Measurements from ENCODE around the gene CCR2.

Gene CCR2

GRCh38 chr3:46353090-46353489 is 821 bp upstream of the CCR2 start:
- Histone ChIP-seq H3K9me3 (ENCODE audit: control insufficient read depth in 5 of 5, low read length in 5 of 5) (no peaks in the 10 kb centered on the region), H3K36me3 (ENCODE audit: control insufficient read depth in 5 of 5, insufficient read depth in 5 of 5, low read length in 5 of 5) (no peaks in the 10 kb centered on the region), H3K27me3 (ENCODE audit: control insufficient read depth in 5 of 5, insufficient read depth in 4 of 5, low read length in 5 of 5) (peaks cover 0 to 11% (median 6%) of the 10 kb centered on the region in 5 donors), H3K4me3 (ENCODE audit: low read depth in 1 of 5, low read length in 5 of 5) (no peak overlapping the region), H3K27ac (ENCODE audit: low read depth, low read length) (no peak overlapping the region), H3K4me1 (ENCODE audit: control insufficient read depth in 5 of 5, insufficient read depth in 5 of 5, low read length in 5 of 5) (no peaks in the 10 kb centered on the region), H3K9ac (ENCODE audit: low read length in 5 of 5) (no peak overlapping the region)

GRCh38 chr3:46354478-46354877 is 567 bp downstream of the CCR2 start:
- Histone ChIP-seq H3K9ac (ENCODE audit: low read length in 5 of 5) (no peak overlapping the region), H3K27ac (ENCODE audit: low read depth, low read length) (no peak overlapping the region), H3K4me1 (ENCODE audit: control insufficient read depth in 5 of 5, insufficient read depth in 5 of 5, low read length in 5 of 5) (peaks cover 0 to 3% (median 2%) of the 10 kb centered on the region in 5 donors), H3K27me3 (ENCODE audit: control insufficient read depth in 5 of 5, insufficient read depth in 4 of 5, low read length in 5 of 5) (peaks cover 0 to 12% (median 6%) of the 10 kb centered on the region in 5 donors), H3K36me3 (ENCODE audit: control insufficient read depth in 5 of 5, insufficient read depth in 5 of 5, low read length in 5 of 5) (no peaks in the 10 kb centered on the region), H3K9me3 (ENCODE audit: control insufficient read depth in 5 of 5, low read length in 5 of 5) (no peaks in the 10 kb centered on the region), H3K4me3 (ENCODE audit: low read depth in 1 of 5, low read length in 5 of 5) (no peak overlapping the region)

DNA sequence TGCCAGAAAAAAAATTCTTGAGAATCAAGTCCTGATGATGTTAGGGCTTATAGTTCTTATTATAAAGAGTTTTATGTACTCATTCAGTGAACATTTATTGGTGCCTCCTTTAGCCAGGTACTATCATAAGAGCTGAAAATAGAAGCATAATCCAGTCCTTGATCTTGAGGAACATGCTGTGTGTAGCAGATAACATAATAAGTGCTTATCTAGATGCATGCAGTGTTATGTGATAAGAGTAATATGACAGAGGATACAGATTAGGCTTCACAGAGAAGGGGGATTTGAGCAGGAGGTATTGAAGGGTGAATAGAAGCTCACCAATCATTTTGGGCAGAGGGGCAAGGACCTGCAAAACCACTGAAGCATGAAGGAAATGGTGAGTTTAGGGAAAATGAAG is 1.1 kb downstream of the CCR2 start:
- Histone ChIP-seq H3K27ac (ENCODE audit: low read depth, low read length) (no peak overlapping the region), H3K9ac (ENCODE audit: low read length in 5 of 5) (no peak overlapping the region), H3K4me1 (ENCODE audit: control insufficient read depth in 5 of 5, insufficient read depth in 5 of 5, low read length in 5 of 5) (peaks cover 0 to 8% (median 2%) of the 10 kb centered on the region in 5 donors), H3K27me3 (ENCODE audit: control insufficient read depth in 5 of 5, insufficient read depth in 4 of 5, low read length in 5 of 5) (peaks cover 0 to 12% (median 6%) of the 10 kb centered on the region in 5 donors), H3K36me3 (ENCODE audit: control insufficient read depth in 5 of 5, insufficient read depth in 5 of 5, low read length in 5 of 5) (no peaks in the 10 kb centered on the region), H3K9me3 (ENCODE audit: control insufficient read depth in 5 of 5, low read length in 5 of 5) (no peaks in the 10 kb centered on the region), H3K4me3 (ENCODE audit: low read depth in 1 of 5, low read length in 5 of 5) (no peak overlapping the region)

DNA sequence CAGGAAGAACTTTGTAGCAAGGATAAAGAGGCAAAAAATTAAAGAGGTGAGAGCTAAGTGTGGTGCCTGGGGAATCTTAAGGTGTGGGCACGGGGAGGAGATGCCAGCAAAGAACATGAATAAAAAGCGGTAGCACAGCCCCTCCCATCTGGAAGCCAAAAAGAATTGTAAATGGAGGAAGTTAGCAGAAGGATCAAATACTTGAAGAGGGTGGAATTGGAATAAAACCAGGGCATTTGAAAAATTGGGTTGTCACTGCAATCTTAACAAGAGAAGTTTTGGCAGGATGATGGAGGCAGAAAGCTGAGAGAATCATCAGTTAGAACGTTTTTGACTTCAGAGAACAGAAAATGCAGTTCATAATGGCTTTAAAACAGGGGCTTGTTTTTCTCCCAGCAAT is 2.4 kb downstream of the CCR2 start:
- peaks cover 0 to 19% (median 11%) of the 10 kb centered on the region in 5 donors for H3K4me1 ChIP-seq (ENCODE audit: control insufficient read depth in 5 of 5, insufficient read depth in 5 of 5, low read length in 5 of 5)
- H3K27me3 ChIP-seq (ENCODE audit: control insufficient read depth in 5 of 5, insufficient read depth in 4 of 5, low read length in 5 of 5) = peaks cover 0 to 12% (median 4%) of the 10 kb centered on the region in 5 donors

DNA sequence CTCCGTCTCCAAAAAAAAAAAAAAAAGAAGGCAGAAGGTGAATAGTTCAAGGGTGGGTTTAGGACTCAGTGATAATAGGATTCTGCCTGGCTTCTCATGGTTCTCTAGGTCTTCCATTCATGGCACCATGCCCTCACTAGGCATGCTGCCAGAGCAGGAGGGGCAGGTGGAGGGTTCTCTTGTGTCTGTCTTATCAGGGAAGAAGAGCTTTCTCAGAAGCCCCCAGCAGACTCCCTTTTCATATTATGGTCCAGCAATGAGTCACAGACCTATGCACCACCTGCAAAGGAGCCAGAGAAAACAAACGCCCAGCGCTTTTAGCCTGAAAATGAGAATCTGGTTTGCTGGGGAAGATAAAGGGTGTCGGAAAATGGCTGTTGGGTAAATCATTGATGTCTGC is 3.0 kb downstream of the CCR2 start:
- no peak overlapping the region for H3K4me3 ChIP-seq (ENCODE audit: low read depth in 1 of 5, low read length in 5 of 5)
- H3K27ac ChIP-seq (ENCODE audit: low read depth, low read length) = no peak overlapping the region
- peaks cover 0 to 12% (median 2%) of the 10 kb centered on the region in 5 donors for H3K27me3 ChIP-seq (ENCODE audit: control insufficient read depth in 5 of 5, insufficient read depth in 4 of 5, low read length in 5 of 5)
- peaks cover 0 to 26% (median 11%) of the 10 kb centered on the region in 5 donors for H3K4me1 ChIP-seq (ENCODE audit: control insufficient read depth in 5 of 5, insufficient read depth in 5 of 5, low read length in 5 of 5)
- H3K36me3 ChIP-seq (ENCODE audit: control insufficient read depth in 5 of 5, insufficient read depth in 5 of 5, low read length in 5 of 5) = no peaks in the 10 kb centered on the region
- H3K9me3 ChIP-seq (ENCODE audit: control insufficient read depth in 5 of 5, low read length in 5 of 5) = no peaks in the 10 kb centered on the region
- no peak overlapping the region for H3K9ac ChIP-seq (ENCODE audit: low read length in 5 of 5)

More for the DNA sequence above, 2.4 kb downstream of the CCR2 start:
- Histone ChIP-seq H3K36me3 (ENCODE audit: control insufficient read depth in 5 of 5, insufficient read depth in 5 of 5, low read length in 5 of 5) (no peaks in the 10 kb centered on the region), H3K27ac (ENCODE audit: low read depth, low read length) (no peak overlapping the region), H3K9ac (ENCODE audit: low read length in 5 of 5) (no peak overlapping the region), H3K4me3 (ENCODE audit: low read depth in 1 of 5, low read length in 5 of 5) (no peak overlapping the region), H3K9me3 (ENCODE audit: control insufficient read depth in 5 of 5, low read length in 5 of 5) (no peaks in the 10 kb centered on the region)

DNA sequence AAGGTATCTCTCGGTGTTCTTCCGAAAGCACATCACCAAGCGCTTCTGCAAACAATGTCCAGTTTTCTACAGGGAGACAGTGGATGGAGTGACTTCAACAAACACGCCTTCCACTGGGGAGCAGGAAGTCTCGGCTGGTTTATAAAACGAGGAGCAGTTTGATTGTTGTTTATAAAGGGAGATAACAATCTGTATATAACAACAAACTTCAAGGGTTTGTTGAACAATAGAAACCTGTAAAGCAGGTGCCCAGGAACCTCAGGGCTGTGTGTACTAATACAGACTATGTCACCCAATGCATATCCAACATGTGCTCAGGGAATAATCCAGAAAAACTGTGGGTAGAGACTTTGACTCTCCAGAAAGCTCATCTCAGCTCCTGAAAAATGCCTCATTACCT is 4.6 kb downstream of the CCR2 start:
- H3K4me1 ChIP-seq (ENCODE audit: control insufficient read depth in 5 of 5, insufficient read depth in 5 of 5, low read length in 5 of 5) = peaks cover 0 to 28% (median 11%) of the 10 kb centered on the region in 5 donors
- peaks cover 0 to 12% (median 0%) of the 10 kb centered on the region in 5 donors for H3K27me3 ChIP-seq (ENCODE audit: control insufficient read depth in 5 of 5, insufficient read depth in 4 of 5, low read length in 5 of 5)
- no peak overlapping the region for H3K4me3 ChIP-seq (ENCODE audit: low read depth in 1 of 5, low read length in 5 of 5)
- H3K36me3 ChIP-seq (ENCODE audit: control insufficient read depth in 5 of 5, insufficient read depth in 5 of 5, low read length in 5 of 5) = no peaks in the 10 kb centered on the region
- no peak overlapping the region for H3K27ac ChIP-seq (ENCODE audit: low read depth, low read length)
- no peak overlapping the region for H3K9ac ChIP-seq (ENCODE audit: low read length in 5 of 5)
- no peaks in the 10 kb centered on the region for H3K9me3 ChIP-seq (ENCODE audit: control insufficient read depth in 5 of 5, low read length in 5 of 5)

DNA sequence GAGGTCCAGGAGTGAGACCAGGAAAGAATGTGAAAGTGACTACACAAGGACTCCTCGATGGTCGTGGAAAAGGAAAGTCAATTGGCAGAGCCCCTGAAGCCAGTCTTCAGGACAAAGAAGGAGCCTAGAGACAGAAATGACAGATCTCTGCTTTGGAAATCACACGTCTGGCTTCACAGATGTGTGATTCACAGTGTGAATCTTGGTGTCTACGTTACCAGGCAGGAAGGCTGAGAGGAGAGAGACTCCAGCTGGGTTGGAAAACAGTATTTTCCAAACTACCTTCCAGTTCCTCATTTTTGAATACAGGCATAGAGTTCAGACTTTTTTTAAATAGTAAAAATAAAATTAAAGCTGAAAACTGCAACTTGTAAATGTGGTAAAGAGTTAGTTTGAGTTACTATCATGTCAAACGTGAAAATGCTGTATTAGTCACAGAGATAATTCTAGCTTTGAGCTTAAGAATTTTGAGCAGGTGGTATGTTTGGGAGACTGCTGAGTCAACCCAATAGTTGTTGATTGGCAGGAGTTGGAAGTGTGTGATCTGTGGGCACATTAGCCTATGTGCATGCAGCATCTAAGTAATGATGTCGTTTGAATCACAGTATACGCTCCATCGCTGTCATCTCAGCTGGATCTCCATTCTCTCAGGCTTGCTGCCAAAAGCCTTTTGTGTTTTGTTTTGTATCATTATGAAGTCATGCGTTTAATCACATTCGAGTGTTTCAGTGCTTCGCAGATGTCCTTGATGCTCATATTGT is 6.0 kb downstream of the CCR2 start:
- no peak overlapping the region for H3K9ac ChIP-seq (ENCODE audit: low read length in 5 of 5)
- H3K27me3 ChIP-seq (ENCODE audit: control insufficient read depth in 5 of 5, insufficient read depth in 4 of 5, low read length in 5 of 5) = peaks cover 0 to 7% (median 0%) of the 10 kb centered on the region in 5 donors
- no peaks in the 10 kb centered on the region for H3K9me3 ChIP-seq (ENCODE audit: control insufficient read depth in 5 of 5, low read length in 5 of 5)
- peaks cover 0 to 28% (median 11%) of the 10 kb centered on the region in 5 donors for H3K4me1 ChIP-seq (ENCODE audit: control insufficient read depth in 5 of 5, insufficient read depth in 5 of 5, low read length in 5 of 5)
- no peak overlapping the region for H3K27ac ChIP-seq (ENCODE audit: low read depth, low read length)
- H3K36me3 ChIP-seq (ENCODE audit: control insufficient read depth in 5 of 5, insufficient read depth in 5 of 5, low read length in 5 of 5) = no peaks in the 10 kb centered on the region
- no peak overlapping the region for H3K4me3 ChIP-seq (ENCODE audit: low read depth in 1 of 5, low read length in 5 of 5)

- H3K4me3 ChIP-seq (ENCODE audit: low read depth in 1 of 5, low read length in 5 of 5) = no peak overlapping the region
- H3K27ac ChIP-seq (ENCODE audit: low read depth, low read length) = no peak overlapping the region
- H3K27me3 ChIP-seq (ENCODE audit: control insufficient read depth in 5 of 5, insufficient read depth in 4 of 5, low read length in 5 of 5) = peaks cover 0 to 5% (median 0%) of the 10 kb centered on the region in 5 donors
- peaks cover 0 to 28% (median 11%) of the 10 kb centered on the region in 5 donors for H3K4me1 ChIP-seq (ENCODE audit: control insufficient read depth in 5 of 5, insufficient read depth in 5 of 5, low read length in 5 of 5)
- H3K9me3 ChIP-seq (ENCODE audit: control insufficient read depth in 5 of 5, low read length in 5 of 5) = no peaks in the 10 kb centered on the region
- H3K36me3 ChIP-seq (ENCODE audit: control insufficient read depth in 5 of 5, insufficient read depth in 5 of 5, low read length in 5 of 5) = no peaks in the 10 kb centered on the region
- no peak overlapping the region for H3K9ac ChIP-seq (ENCODE audit: low read length in 5 of 5)
Observed at GRCh38 chr3:46360907-46361306, 7.0 kb downstream of the CCR2 start.

- no peak overlapping the region for H3K4me3 ChIP-seq (ENCODE audit: low read depth in 1 of 5, low read length in 5 of 5)
- no peak overlapping the region for H3K9ac ChIP-seq (ENCODE audit: low read length in 5 of 5)
- H3K27me3 ChIP-seq (ENCODE audit: control insufficient read depth in 5 of 5, insufficient read depth in 4 of 5, low read length in 5 of 5) = peaks cover 0 to 3% (median 0%) of the 10 kb centered on the region in 5 donors
- H3K27ac ChIP-seq (ENCODE audit: low read depth, low read length) = no peak overlapping the region
- peaks cover 0 to 28% (median 11%) of the 10 kb centered on the region in 5 donors for H3K4me1 ChIP-seq (ENCODE audit: control insufficient read depth in 5 of 5, insufficient read depth in 5 of 5, low read length in 5 of 5)
- no peaks in the 10 kb centered on the region for H3K9me3 ChIP-seq (ENCODE audit: control insufficient read depth in 5 of 5, low read length in 5 of 5)
- H3K36me3 ChIP-seq (ENCODE audit: control insufficient read depth in 5 of 5, insufficient read depth in 5 of 5, low read length in 5 of 5) = no peaks in the 10 kb centered on the region
Observed at GRCh38 chr3:46361408-46362283, 7.7 kb downstream of the CCR2 start.

- peaks cover 0 to 3% (median 0%) of the 10 kb centered on the region in 5 donors for H3K27me3 ChIP-seq (ENCODE audit: control insufficient read depth in 5 of 5, insufficient read depth in 4 of 5, low read length in 5 of 5)
- H3K4me1 ChIP-seq (ENCODE audit: control insufficient read depth in 5 of 5, insufficient read depth in 5 of 5, low read length in 5 of 5) = peaks cover 0 to 24% (median 13%) of the 10 kb centered on the region in 5 donors
- H3K36me3 ChIP-seq (ENCODE audit: control insufficient read depth in 5 of 5, insufficient read depth in 5 of 5, low read length in 5 of 5) = no peaks in the 10 kb centered on the region
- no peaks in the 10 kb centered on the region for H3K9me3 ChIP-seq (ENCODE audit: control insufficient read depth in 5 of 5, low read length in 5 of 5)
- H3K9ac ChIP-seq (ENCODE audit: low read length in 5 of 5) = no peak overlapping the region
- H3K4me3 ChIP-seq (ENCODE audit: low read depth in 1 of 5, low read length in 5 of 5) = no peak overlapping the region
- no peak overlapping the region for H3K27ac ChIP-seq (ENCODE audit: low read depth, low read length)
Observed at GRCh38 chr3:46365041-46365440, 11.1 kb downstream of the CCR2 start.

Data from subcutaneous abdominal adipose tissue (tissue), 5 donors.